ENCODE results near the gene SNAPC1. TPM values are rescaled to one million over a fixed set of nuclear protein-coding genes. Genes with fewer than 3 reads are reported as not detected.

SNAPC1 gene
- total and polyA plus RNA-seq, 2 of the 13 experiments (the other 11 are each of a cell fraction or from before 2014, with no cell fraction given) = 2.6 to 8.5 TPM

DNA sequence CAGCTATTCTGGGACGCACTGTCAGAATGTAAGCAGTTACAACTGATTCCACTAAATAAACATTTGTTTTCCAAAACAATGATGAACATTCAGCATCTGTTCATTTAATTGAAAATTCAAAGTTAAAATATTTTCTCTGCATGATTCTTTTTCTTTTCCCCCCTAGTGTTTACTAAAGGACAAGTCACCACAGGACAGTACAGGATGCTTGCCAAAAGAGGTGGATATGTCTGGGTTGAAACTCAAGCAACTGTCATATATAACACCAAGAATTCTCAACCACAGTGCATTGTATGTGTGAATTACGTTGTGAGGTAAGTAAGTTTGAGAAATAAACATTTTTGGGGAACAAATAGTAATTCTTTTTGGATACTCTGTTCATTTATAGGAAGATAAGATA lies 28.2 kb upstream of the SNAPC1 start:
- Histone ChIP-seq H3K9ac (ENCODE audit: insufficient read depth, low read depth, low read length) (no peak overlapping the region), H3K4me3 (replicated peaks in 1 of 3; ENCODE audit: insufficient read depth in 1 of 3, low read depth in 2 of 3, low read length in 3 of 3) (no peak overlapping the region), H3K27me3 (ENCODE audit: control insufficient read depth in 1 of 2, insufficient read depth in 2 of 2, low read length in 2 of 2) (no peaks in the 10 kb centered on the region), H3K79me2 (ENCODE audit: insufficient read depth, low read length) (no peaks in the 10 kb centered on the region), H3K27ac (ENCODE audit: extremely low read length, insufficient read depth, low read length) (no peak overlapping the region), H3K36me3 (replicated peaks in 1 of 2; ENCODE audit: control insufficient read depth in 1 of 2, insufficient read depth in 2 of 2, low read length in 2 of 2) (peaks cover 15 to 77% of the 10 kb centered on the region in 2 experiments), H3K4me2 (ENCODE audit: low read depth, low read length) (no peak overlapping the region), H2AFZ (ENCODE audit: low read length) (no peak overlapping the region), H3K9me3 (ENCODE audit: low read length) (no peaks in the 10 kb centered on the region), H3K4me1 (ENCODE audit: insufficient read depth, low read length) (no peaks in the 10 kb centered on the region), H4K20me1 (ENCODE audit: insufficient read depth, low read length) (no peaks in the 10 kb centered on the region; the same call in 1 of the 2 replicates)
- DNase-seq (ENCODE audit: low spot score) (no peak), FAIRE-seq (no peak), ATAC-seq (no peak)
- intact Hi-C loops (cut with micrococcal nuclease; ENCODE audit: unreplicated experiment) (loop anchor here (5.0 kb wide), 1 partner anchor 37 kb away; the partner anchor contains the start of gene HIF1A), in situ Hi-C loops (cut with HindIII; ENCODE audit: extremely low pct_ligation_motif_present, low pct_unique_long_range_greater_than_20kb) (loop anchor here (5.0 kb wide), 1 partner anchor 272 kb away; no protein-coding TSS in a partner anchor)
- ChIA-PET CTCF (ENCODE audit: low intra/inter-chr PET ratio, low total read pairs) (no interaction called here), POLR2A (no interaction called here)
- no TSS peak for BruUV-seq (replicated peaks)
- WGBS (ENCODE audit: low lambda C conversion rate) = 98% methylated on average over 2 of the region's 2 CpGs
- TF ChIP-seq ZNF207 (IDR thresholded peaks at IDR 0.05; ENCODE audit: borderline replicate concordance) = no peak
- TF ChIP-seq REPIN1 (CRISPR knock-in tag; IDR thresholded peaks at IDR 0.05; ENCODE audit: borderline replicate concordance, low read depth) = no peak
- no peak for TF ChIP-seq DPF2 (CRISPR knock-in tag; IDR thresholded peaks at IDR 0.05; ENCODE audit: borderline replicate concordance, low read depth)
- TF ChIP-seq ZNF354B (CRISPR knock-in tag; IDR thresholded peaks at IDR 0.05) = no peak
- TF ChIP-seq ZBTB21 (CRISPR knock-in tag; IDR thresholded peaks at IDR 0.05) = no peak
- TF ChIP-seq ZNF572 (CRISPR knock-in tag; IDR thresholded peaks at IDR 0.05) = no peak
- no peak for TF ChIP-seq ZNF552 (CRISPR knock-in tag; IDR thresholded peaks at IDR 0.05; ENCODE audit: borderline replicate concordance)
- TF ChIP-seq FOXJ3 (CRISPR knock-in tag; IDR thresholded peaks at IDR 0.05; ENCODE audit: borderline replicate concordance) = no peak
- no peak for TF ChIP-seq NR2F2 (IDR thresholded peaks at IDR 0.05; ENCODE audit: borderline replicate concordance, low read depth)
- TF ChIP-seq ZNF329 (CRISPR knock-in tag; IDR thresholded peaks at IDR 0.05; ENCODE audit: low read depth) = no peak
- no peak for TF ChIP-seq ZNF280B (CRISPR knock-in tag; IDR thresholded peaks at IDR 0.05; ENCODE audit: borderline replicate concordance)
- TF ChIP-seq PRPF4 (IDR thresholded peaks at IDR 0.05; ENCODE audit: low read depth, low read length, poor library complexity, severe bottlenecking) = no peak
- TF ChIP-seq KDM5A (IDR thresholded peaks at IDR 0.05; ENCODE audit: borderline replicate concordance, low read length) = no peak
- no peak for TF ChIP-seq RORA (CRISPR knock-in tag; IDR thresholded peaks at IDR 0.05)
- no peak for TF ChIP-seq ONECUT2 (CRISPR knock-in tag; IDR thresholded peaks at IDR 0.05)
